ENCODE measurements around the gene SPECC1.
"Not testable (repeated sequence)": the region's sequence is repeated elsewhere in the genome, so short reads cannot be mapped to it uniquely, and the experiment has no call there.

The SPECC1 gene

GRCh38 chr17:20363846-20364245 lies 354.7 kb downstream of the SPECC1 start:
- DNase-seq (ENCODE audit: low read depth); H3K4me3 ChIP-seq (ENCODE audit: low read length): not testable (repeated sequence)

Measured in retinal pigment epithelial cell (primary cell).